ENCODE data around the gene EPN1.

Gene EPN1

GRCh38 chr19:55646889-55647731 lies 27.9 kb upstream of the EPN1 start:
- DNase-seq (ENCODE audit: low spot score): no peak

- peak; percentile 64 for DNase-seq (ENCODE audit: low spot score)
Measured at GRCh38 chr19:55647732-55648584, 27.1 kb upstream of the EPN1 start, which contains the start of gene CCDC106. Gene CCDC106 (plus strand): TSS chr19:55648212. CDS start chr19:55649047, 835 bp downstream.

DNA sequence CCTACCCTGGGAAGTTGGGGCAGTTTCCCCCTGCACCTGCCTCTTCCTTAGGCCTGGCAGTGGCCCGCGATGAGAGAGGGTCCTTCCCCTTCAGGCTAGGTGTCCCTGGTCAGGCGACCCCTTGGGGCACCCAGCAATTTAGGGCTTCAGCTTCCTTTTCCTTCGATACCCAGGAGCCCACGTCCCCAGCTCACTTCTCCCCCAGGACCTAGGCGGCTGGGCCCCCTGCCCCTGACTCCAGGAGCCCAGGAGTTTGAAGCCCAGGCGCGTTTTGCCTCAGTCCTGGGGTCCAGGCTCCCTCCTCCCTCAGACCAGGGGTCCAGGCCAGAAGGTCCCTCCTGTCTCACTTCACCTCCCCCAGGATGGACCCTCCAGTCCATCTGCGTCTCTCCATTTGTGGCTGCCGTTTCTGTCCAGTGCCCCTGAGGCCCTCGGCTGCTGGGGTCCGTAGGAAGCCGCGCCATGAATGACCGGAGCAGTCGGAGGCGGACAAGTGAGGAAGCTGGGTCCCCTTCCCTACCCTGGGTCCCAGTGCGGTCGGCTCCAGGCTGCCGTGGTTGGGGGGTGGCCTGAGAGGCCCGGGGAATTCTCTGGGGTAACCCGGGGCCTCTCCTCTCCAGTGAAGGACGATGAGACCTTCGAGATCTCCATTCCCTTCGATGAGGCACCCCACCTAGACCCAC lies 26.3 kb upstream of the EPN1 start:
- DNase-seq (ENCODE audit: low spot score): no peak

- DNase-seq (ENCODE audit: low spot score): no peak
Measured at GRCh38 chr19:55649268-55650125, 25.5 kb upstream of the EPN1 start.

GRCh38 chr19:55650126-55650557 lies 24.9 kb upstream of the EPN1 start:
- DNase-seq (ENCODE audit: low spot score): no peak

GRCh38 chr19:55650602-55651230 lies 24.3 kb upstream of the EPN1 start:
- no peak for DNase-seq (ENCODE audit: low spot score)

DNA sequence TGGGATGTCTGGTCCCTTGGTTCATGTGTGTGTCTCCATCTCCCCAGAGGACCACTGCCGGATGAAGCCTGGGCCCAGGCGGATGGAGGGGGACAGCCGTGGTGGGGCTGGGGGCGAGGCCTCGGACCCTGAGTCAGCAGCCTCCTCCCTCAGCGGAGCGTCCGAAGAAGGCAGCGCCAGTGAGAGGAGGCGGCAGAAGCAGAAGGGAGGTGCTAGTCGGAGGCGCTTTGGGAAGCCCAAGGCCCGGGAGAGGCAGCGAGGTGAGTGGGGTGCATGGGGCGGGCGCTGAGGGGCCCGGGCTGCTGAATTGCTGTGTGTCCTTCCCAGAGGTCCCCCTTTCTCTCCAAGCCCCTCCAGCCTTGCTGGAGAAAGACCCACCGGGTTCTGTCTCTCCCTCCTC lies 23.8 kb upstream of the EPN1 start:
- DNase-seq (ENCODE audit: low spot score): no peak

DNA sequence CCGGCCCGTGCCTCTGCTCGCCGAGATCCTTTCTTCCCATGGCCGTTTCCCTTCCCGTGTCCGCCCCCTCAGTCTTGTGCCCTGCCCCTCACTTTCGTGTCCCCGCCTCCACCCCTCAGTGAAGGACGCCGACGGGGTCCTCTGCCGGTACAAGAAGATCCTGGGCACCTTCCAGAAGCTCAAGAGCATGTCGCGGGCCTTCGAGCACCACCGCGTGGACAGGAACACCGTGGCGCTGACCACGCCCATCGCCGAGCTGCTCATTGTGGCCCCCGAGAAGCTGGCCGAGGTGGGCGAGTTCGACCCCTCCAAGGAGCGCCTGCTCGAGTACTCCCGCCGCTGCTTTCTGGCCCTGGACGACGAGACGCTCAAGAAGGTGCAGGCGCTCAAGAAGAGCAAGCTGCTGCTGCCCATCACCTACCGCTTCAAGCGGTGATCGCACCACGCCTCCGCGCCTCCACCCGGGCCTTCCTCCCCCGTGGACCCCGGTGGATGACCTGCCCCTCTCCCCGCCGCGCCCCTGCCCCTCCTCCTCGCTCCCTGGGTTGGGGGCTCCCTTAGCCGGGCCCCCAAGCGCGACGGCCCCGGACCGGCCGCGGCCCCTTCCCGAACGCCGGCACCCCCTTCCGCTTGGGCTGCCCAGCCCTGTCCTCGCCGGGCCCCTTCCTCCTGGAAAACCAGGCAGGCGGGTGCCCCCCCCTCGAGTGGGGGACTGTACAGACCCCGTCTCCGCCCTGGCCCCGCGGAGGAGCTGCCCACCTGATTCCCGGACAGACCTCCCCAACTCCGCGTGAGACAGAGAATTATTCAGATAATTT lies 22.5 kb upstream of the EPN1 start:
- DNase-seq (ENCODE audit: low spot score): no peak

DNA sequence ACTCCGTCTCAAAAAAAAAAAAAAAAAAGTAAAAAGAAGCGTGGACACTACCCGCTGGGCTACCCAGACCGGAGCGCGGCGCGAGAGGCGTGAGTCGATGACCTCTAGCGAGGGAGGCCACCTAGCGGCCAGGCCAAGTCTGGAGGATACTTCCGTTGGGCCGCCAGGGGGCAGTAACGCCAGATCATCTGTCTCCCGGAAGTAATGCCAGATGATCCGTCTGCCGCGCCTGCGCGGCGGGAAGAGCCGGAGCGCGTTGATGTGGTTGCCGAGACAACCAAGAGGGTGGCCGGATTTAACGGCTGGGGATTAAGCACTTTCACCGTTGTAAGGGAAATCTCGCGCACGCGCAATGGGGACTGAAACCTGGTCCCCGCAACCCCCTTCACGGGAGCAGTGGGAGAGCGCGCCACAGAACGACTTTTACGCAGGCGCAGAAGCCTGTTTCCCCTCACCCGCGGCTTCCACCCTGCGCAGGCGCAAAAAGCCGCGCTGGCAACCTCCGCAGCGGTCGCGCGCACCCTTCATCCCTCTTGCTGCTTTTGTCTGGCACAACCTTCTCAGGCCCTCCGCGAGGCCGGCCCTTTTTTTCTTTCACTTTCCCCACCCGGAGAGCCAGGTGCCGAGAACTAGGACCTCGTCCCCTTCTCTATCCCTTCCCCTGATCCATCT lies 21.2 kb upstream of the EPN1 start:
- DNase-seq (ENCODE audit: low spot score): peak; percentile 95

GRCh38 chr19:55654323-55654867 lies 20.6 kb upstream of the EPN1 start:
- DNase-seq (ENCODE audit: low spot score): peak; percentile 96

GRCh38 chr19:55654868-55655647 lies 20.0 kb upstream of the EPN1 start, which contains the start of gene U2AF2:
Gene U2AF2 (plus strand): TSS chr19:55655035. CDS start chr19:55655105, 70 bp downstream.
- DNase-seq (ENCODE audit: low spot score): peak; percentile 71

DNA sequence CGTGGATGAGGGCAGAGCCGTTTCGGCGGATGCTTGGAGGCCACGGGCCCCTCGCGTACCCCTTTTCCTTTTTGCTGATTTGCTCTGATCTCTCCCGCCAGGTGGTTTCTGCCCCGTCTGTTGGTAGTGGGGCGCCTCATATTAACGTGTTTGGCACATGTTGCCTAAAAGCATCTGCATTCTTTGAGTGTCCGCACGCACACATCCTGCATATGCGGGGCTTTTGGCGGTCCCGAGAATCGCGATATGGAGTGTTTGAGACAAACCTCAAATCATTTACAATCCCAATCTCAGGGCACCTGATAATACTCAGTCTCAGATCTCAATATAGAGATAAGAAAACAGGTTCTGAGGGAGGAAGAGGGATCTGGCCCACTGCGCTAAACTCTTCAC lies 19.4 kb upstream of the EPN1 start:
- DNase-seq (ENCODE audit: low spot score): no peak

DNA sequence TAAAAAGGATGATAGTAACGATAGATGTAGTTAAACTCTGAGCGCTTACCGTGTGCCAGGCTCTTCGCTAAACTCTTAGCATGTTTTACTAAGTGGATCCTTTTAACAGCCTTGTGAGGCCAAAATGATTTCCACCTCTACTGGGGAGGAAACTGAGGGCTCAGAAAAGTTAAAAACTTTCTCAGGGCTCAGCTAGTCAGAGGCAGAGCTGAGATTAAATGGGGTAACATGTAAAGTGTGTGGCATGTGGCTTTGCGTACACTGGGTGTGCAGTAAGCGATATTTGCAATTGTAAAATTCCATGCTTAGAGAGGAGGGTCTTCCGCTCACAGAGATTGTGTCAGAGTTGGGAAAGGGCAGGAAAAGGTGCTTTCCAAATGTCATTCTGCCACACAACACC lies 18.5 kb upstream of the EPN1 start:
- no peak for DNase-seq (ENCODE audit: low spot score)

DNA sequence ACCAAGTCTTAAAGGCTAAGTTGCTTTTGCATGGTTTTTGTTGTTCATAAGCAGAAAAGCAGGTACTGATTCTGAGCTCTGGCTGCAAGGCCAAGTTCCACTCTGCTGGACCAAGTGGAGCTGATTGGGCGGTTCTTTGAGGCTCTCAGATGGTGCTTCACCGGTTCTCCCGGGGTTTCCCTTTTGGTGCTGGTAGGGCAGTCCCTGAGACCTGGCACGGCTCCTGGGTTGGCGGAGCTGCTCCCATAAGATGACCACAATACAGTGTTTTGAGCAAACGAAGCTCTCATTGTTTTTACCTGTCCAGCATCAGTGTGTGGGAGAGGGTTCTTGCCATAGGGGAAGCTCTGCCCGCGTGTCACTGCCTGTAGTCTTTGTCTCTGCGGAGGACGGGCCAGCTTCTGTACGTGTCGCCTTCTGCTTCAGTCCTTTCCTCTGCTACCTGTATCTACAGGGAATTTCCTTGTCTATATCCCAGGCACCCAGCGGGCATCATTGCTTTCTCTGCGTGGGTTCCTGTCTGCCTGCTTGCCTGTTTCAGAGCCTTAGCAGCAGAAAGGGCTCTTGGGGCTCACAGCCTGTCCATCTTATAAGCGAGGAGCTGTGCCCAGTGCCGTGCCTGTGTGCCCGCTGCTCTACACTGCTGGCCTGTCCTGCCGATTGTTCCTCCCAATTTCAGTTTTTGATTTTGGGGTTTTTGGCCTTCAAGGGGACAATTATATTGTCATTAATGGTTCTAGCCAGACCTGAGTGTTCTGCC lies 17.9 kb upstream of the EPN1 start:
- DNase-seq (ENCODE audit: low spot score): no peak

DNA sequence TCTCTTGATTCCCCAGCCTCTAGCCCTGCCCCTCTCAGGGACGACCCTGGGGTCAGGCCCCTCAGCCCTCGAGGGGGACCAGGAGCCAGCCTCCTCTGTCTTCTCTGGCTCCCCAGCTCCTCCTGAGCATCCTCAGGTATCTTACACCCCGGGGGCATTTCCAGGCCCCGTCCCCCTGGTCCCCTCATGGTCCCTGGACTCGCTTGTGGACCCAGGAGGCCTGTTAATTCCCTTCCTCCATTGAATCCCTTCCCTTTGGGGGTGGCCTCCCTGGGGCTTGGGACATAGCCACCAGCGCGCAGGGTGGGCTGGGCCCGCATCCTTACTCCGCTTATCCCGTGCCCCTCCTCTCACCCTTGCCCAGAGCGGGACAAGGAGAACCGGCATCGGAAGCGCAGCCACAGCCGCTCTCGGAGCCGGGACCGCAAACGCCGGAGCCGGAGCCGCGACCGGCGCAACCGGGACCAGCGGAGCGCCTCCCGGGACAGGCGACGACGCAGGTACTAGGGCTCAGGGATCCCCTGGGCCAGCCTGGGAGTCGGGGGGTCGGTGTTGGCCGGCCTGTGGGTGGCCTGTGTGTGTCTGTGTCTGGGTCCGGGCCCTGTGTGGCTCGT lies 16.1 kb upstream of the EPN1 start:
- DNase-seq (ENCODE audit: low spot score): no peak

DNA sequence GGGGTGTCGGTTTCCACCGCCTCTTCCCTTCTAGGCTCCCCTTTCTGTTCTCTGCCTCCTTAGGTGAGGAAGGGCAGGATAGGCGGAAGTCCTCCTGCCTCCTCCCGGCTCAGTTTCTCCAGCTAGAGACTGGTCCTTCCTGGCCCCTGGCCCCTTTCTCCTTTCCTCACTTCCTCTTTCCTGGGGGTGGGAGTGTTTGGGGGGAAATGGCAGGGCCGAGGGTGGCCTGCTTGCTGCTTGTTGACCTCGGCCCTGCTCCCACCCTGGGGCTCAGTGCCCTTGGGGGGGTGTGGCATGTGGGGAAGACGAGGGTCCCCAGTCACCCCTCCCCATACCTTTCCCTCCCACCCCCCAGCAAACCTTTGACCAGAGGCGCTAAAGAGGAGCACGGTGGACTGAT lies 15.2 kb upstream of the EPN1 start:
- no peak for DNase-seq (ENCODE audit: low spot score)

- DNase-seq (ENCODE audit: low spot score): no peak
Measured at GRCh38 chr19:55660404-55660803, 14.6 kb upstream of the EPN1 start.

Data from SK-N-DZ (cell line).